Esophagus muscularis mucosa (tissue), 4 donors: Measurements from ENCODE around the gene LRP1. TPM values are rescaled to one million over a fixed set of nuclear protein-coding genes. Genes with fewer than 3 reads are reported as not detected.

ENCODE experiments used
- DNase-seq: peaks from one replicate; pipeline ENCODE4 v3.0.0-alpha.2; 2017; ENCODE audit errors: extremely low spot score
- H3K27ac ChIP-seq, 4 donors: fragments of 200-600 bp; sonication (generic); replicated peaks in 1 of 4; 1 replicate in 3 of 4; 2 replicates in 1 of 4; pipeline ENCODE4 v1.5.1; 2016 to 2019; ENCODE audit warnings: mild to moderate bottlenecking in 1 of 4
- H3K27me3 ChIP-seq, 4 donors: fragments of 200-600 bp; sonication (generic); one replicate each; pipeline versions ENCODE4 v1.5.1 to v1.6.0; 2016 to 2019
- H3K36me3 ChIP-seq, 4 donors: fragments of 200-600 bp; sonication (generic); one replicate each; pipeline ENCODE4 v1.5.1; 2016 to 2019
- H3K4me1 ChIP-seq, 4 donors: fragments of 200-600 bp; sonication (generic); one replicate each; pipeline ENCODE4 v1.5.1; 2016 to 2019
- H3K4me3 ChIP-seq, 4 donors: fragments of 200-600 bp; sonication (generic); 1 replicate in 2 of 4; 2 replicates in 2 of 4; pipeline ENCODE4 v1.5.1; 2016 to 2019; ENCODE audit warnings: mild to moderate bottlenecking in 4 of 4, moderate library complexity in 1 of 4
- H3K9me3 ChIP-seq, 4 donors: fragments of 200-600 bp; sonication (generic); 1 replicate in 3 of 4; 2 replicates in 1 of 4; pipeline ENCODE4 v1.5.1; 2016 to 2019
- CTCF ChIP-seq, 3 experiments: fragments of 200-600 bp in 2 of 3; fragments of 450-650 bp in 1 of 3; sonication (generic) in 2 of 3; IDR thresholded peaks; one replicate each; pipeline ENCODE4 v1.5.1; 2017 to 2019; ENCODE audit warnings: antibody characterized with exemption in 3 of 3, mild to moderate bottlenecking in 2 of 3, moderate library complexity in 1 of 3
- EP300 ChIP-seq: sonication (generic); formaldehyde crosslinking; IDR thresholded peaks from one replicate; pipeline ENCODE4 v1.6.1; 2017; ENCODE audit warnings: antibody characterized with exemption
- POLR2A ChIP-seq: fragments of 450-650 bp; IDR thresholded peaks from one replicate; pipeline ENCODE4 v1.6.1; 2017; ENCODE audit warnings: antibody characterized with exemption, moderate library complexity, mild to moderate bottlenecking, low read depth
- POLR2AphosphoS5 ChIP-seq, 2 donors: sonication (generic); formaldehyde crosslinking; IDR thresholded peaks; one replicate each; pipeline ENCODE4 v1.6.1; 2017; ENCODE audit warnings: antibody characterized with exemption in 2 of 2
- WGBS: methylation state at CpG from one replicate; pipeline ENCODE4 v1.1.5; 2018; 5-methylcytosine and 5-hydroxymethylcytosine counted together
- intact Hi-C: fragments of 100-400 bp; cut with DNase I; formaldehyde crosslinking; loops from one replicate; pipeline ENCODE4 v1.15.1; 2023
- total RNA-seq, 4 donors: library from RNA; depleted of rRNA; stranded (reverse); fragments of >200 nt; gene quantifications; one replicate each; pipeline versions ENCODE4 v1.1.0 to v1.2.1, GENCODE V29; 2016

Gene LRP1
- total RNA-seq, 4 donors from 2014 or later, result 203 to 338 (median 250) TPM

GRCh38 chr12:57188090-57188425 lies 59.8 kb downstream of the LRP1 start:
- Histone ChIP-seq H3K4me3 (no peak overlapping the region), H3K36me3 (peaks cover 53 to 99% (median 94%) of the 10 kb centered on the region in 4 donors), H3K9me3 (no peaks in the 10 kb centered on the region), H3K4me1 (peaks cover 5 to 11% (median 9%) of the 10 kb centered on the region in 4 donors), H3K27ac (no peak overlapping the region), H3K27me3 (no peaks in the 10 kb centered on the region)
- TF ChIP-seq CTCF (IDR thresholded peaks at IDR 0.05), result no peak
- TF ChIP-seq EP300, result no peak
- no peak for TF ChIP-seq POLR2A
- no peak for TF ChIP-seq POLR2AphosphoS5 (IDR thresholded peaks at IDR 0.05)
- intact Hi-C loops, result no loop called here
- DNase-seq, result no peak
- WGBS, result 83% methylated on average over 4 of the region's 8 CpGs

- Histone ChIP-seq H3K4me1 (peaks cover 5 to 11% (median 9%) of the 10 kb centered on the region in 4 donors), H3K4me3 (no peak overlapping the region), H3K27ac (no peak overlapping the region), H3K36me3 (peaks cover 58 to 100% (median 95%) of the 10 kb centered on the region in 4 donors), H3K27me3 (no peaks in the 10 kb centered on the region), H3K9me3 (no peaks in the 10 kb centered on the region)
- DNase-seq, result no peak
- WGBS, result 53% methylated on average over 4 of the region's 6 CpGs
- TF ChIP-seq POLR2A (no peak), EP300 (no peak), POLR2AphosphoS5 (IDR thresholded peaks at IDR 0.05) (no peak), CTCF (IDR thresholded peaks at IDR 0.05) (no peak)
- intact Hi-C loops, result no loop called here
These were observed 61.8 kb downstream of the LRP1 start for GRCh38 chr12:57190037-57190436.

- Histone ChIP-seq H3K4me1 (peaks cover 5 to 11% (median 9%) of the 10 kb centered on the region in 4 donors), H3K27ac (no peak overlapping the region), H3K27me3 (no peaks in the 10 kb centered on the region), H3K36me3 (peaks cover 58 to 100% (median 95%) of the 10 kb centered on the region in 4 donors), H3K9me3 (no peaks in the 10 kb centered on the region), H3K4me3 (no peak overlapping the region)
- DNase-seq, result no peak
- 97% methylated on average over 6 of the region's 23 CpGs for WGBS
- intact Hi-C loops, result no loop called here
- TF ChIP-seq EP300 (no peak), POLR2A (no peak), POLR2AphosphoS5 (IDR thresholded peaks at IDR 0.05) (no peak), CTCF (IDR thresholded peaks at IDR 0.05) (no peak)
These were observed 62.5 kb downstream of the LRP1 start for GRCh38 chr12:57190821-57191220.

- DNase-seq, result no peak
- H3K9me3 ChIP-seq, result no peaks in the 10 kb centered on the region
- H3K4me3 ChIP-seq, result no peak overlapping the region
- H3K4me1 ChIP-seq, result peaks cover 5 to 11% (median 9%) of the 10 kb centered on the region in 4 donors
- 89% methylated on average over 3 of the region's 11 CpGs for WGBS
- H3K36me3 ChIP-seq, result peaks cover 58 to 100% (median 95%) of the 10 kb centered on the region in 4 donors
- no peaks in the 10 kb centered on the region for H3K27me3 ChIP-seq
- intact Hi-C loops, result no loop called here
- no peak overlapping the region for H3K27ac ChIP-seq
- TF ChIP-seq POLR2AphosphoS5 (IDR thresholded peaks at IDR 0.05), result no peak
- TF ChIP-seq EP300, result no peak
These were observed 63.1 kb downstream of the LRP1 start for GRCh38 chr12:57191410-57191809.

- H3K27me3 ChIP-seq, result no peaks in the 10 kb centered on the region
- H3K4me3 ChIP-seq, result no peak overlapping the region
- H3K36me3 ChIP-seq, result peaks cover 63 to 100% (median 95%) of the 10 kb centered on the region in 4 donors
- TF ChIP-seq CTCF (IDR thresholded peaks at IDR 0.05) (no peak), POLR2A (no peak), EP300 (no peak), POLR2AphosphoS5 (IDR thresholded peaks at IDR 0.05) (no peak)
- DNase-seq, result no peak
- H3K27ac ChIP-seq, result no peak overlapping the region
- H3K4me1 ChIP-seq, result peaks cover 5 to 11% (median 9%) of the 10 kb centered on the region in 4 donors
- intact Hi-C loops, result no loop called here
- H3K9me3 ChIP-seq, result no peaks in the 10 kb centered on the region
- WGBS, result 92% methylated on average over 4 of the region's 16 CpGs
These were observed 64.6 kb downstream of the LRP1 start for GRCh38 chr12:57192920-57193319.
